ENCODE results near the gene RHPN2.

DNA sequence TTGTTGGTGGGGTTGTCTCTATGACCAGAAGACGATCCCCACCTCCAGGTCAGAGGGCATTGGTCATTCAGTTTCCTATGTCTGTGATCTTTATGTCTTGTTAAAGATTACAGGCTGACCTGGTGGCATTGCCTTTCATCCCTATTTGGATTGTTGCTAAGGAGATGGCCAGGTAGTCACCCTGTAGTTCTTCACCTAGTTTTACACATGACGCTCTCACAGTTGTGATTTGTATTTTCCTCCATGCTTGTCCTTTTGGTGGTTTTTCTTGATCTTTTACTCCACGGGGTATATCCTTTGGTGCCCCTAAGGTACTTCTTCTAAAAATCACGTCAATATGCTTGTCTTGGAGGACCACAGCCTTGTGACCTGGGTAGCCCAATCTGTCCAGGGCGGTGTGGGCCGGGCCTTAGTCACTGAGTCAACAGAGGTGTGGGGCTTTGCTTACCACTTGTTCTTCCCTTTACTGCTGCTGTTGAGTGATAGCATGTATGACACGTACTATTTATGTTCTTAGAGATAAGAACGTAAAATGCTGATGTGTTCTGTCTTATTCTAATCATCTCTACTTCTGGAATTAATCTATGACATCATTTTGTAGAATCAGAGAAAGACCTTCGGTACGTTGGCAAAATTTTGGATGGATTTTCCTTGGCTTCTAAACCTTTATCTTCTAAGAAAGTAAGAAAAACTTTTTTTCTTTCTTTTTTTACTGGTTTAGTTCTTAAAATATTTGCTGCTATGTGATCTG, 36.4 kb upstream of the RHPN2 start:
- TF ChIP-seq POLR2AphosphoS5 (IDR thresholded peaks at IDR 0.05), result no peak
- TF ChIP-seq, protein P1, sequence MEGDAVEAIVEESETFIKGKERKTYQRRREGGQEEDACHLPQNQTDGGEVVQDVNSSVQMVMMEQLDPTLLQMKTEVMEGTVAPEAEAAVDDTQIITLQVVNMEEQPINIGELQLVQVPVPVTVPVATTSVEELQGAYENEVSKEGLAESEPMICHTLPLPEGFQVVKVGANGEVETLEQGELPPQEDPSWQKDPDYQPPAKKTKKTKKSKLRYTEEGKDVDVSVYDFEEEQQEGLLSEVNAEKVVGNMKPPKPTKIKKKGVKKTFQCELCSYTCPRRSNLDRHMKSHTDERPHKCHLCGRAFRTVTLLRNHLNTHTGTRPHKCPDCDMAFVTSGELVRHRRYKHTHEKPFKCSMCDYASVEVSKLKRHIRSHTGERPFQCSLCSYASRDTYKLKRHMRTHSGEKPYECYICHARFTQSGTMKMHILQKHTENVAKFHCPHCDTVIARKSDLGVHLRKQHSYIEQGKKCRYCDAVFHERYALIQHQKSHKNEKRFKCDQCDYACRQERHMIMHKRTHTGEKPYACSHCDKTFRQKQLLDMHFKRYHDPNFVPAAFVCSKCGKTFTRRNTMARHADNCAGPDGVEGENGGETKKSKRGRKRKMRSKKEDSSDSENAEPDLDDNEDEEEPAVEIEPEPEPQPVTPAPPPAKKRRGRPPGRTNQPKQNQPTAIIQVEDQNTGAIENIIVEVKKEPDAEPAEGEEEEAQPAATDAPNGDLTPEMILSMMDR (IDR thresholded peaks at IDR 0.05), result no peak
- no peak for TF ChIP-seq POLR2A (IDR thresholded peaks at IDR 0.05)

Data from sigmoid colon (tissue), 4 donors.